Stomach (tissue), 9 donors: ENCODE data around the gene TRIM41. TPM values are rescaled to one million over a fixed set of nuclear protein-coding genes. Genes with fewer than 3 reads are reported as not detected.

Experiments used
- DNase-seq, 2 donors: peaks; one replicate each; pipeline versions ENCODE4 v3.0.0 to v3.0.0-alpha.2; 2013 to 2019
- H3K27ac ChIP-seq, 5 donors: fragments of 200-600 bp in 4 of 5; sonication (generic) in 4 of 5; one replicate each; pipeline ENCODE4 v1.5.1; 2013 to 2019; ENCODE audit warnings: mild to moderate bottlenecking in 1 of 5, moderate library complexity in 1 of 5
- H3K27me3 ChIP-seq, 3 donors: fragments of 200-600 bp; sonication (generic); one replicate each; pipeline ENCODE4 v1.5.1; 2017 to 2019; ENCODE audit warnings: mixed run types in 1 of 3
- H3K36me3 ChIP-seq, 4 donors: fragments of 200-600 bp; sonication (generic); 1 replicate in 3 of 4; 2 replicates in 1 of 4; pipeline ENCODE4 v1.5.1; 2016 to 2019
- H3K4me1 ChIP-seq, 4 donors: fragments of 200-600 bp; sonication (generic); one replicate each; pipeline ENCODE4 v1.5.1; 2016 to 2019
- H3K4me3 ChIP-seq, 4 donors: fragments of 200-600 bp; sonication (generic) in 3 of 4; one replicate each; pipeline ENCODE4 v1.5.1; 2016 to 2019; ENCODE audit warnings: mild to moderate bottlenecking in 1 of 4
- H3K9me3 ChIP-seq, 4 donors: fragments of 200-600 bp; sonication (generic); one replicate each; pipeline ENCODE4 v1.5.1; 2016 to 2019
- CTCF ChIP-seq, 7 experiments: fragments of 450-650 bp in 4 of 7; fragments of 200-600 bp in 3 of 7; sonication (generic) in 3 of 7; IDR thresholded peaks; one replicate each; pipeline ENCODE4 v1.5.1; 2016 to 2019; ENCODE audit warnings: antibody characterized with exemption in 7 of 7, control low read depth in 2 of 7, mild to moderate bottlenecking in 1 of 7
- EP300 ChIP-seq: sonication (generic); formaldehyde crosslinking; IDR thresholded peaks from one replicate; pipeline ENCODE4 v1.6.1; 2017; ENCODE audit warnings: antibody characterized with exemption
- POLR2A ChIP-seq, 4 donors: fragments of 450-650 bp; IDR thresholded peaks; one replicate each; pipeline ENCODE4 v1.6.1; 2016; ENCODE audit warnings: antibody characterized with exemption in 4 of 4, control low read depth in 2 of 4, mild to moderate bottlenecking in 1 of 4, moderate library complexity in 1 of 4
- POLR2AphosphoS5 ChIP-seq, 3 donors: sonication (generic); formaldehyde crosslinking; IDR thresholded peaks; one replicate each; pipeline ENCODE4 v1.6.1; 2016; ENCODE audit warnings: antibody characterized with exemption in 3 of 3
- WGBS, 5 donors: extraction: QIAGEN DNeasy Blood & Tissue Kit in 3 of 5; methylation state at CpG; one replicate each; pipeline versions ENCODE4 v1.1.5 to v1.1.7; 2013 to 2018; 5-methylcytosine and 5-hydroxymethylcytosine counted together
- intact Hi-C: fragments of 100-400 bp; cut with DNase I; formaldehyde crosslinking; loops from one replicate; pipeline ENCODE4 v1.15.1; 2023; ENCODE audit warnings: low total_unique reads
- polyA plus RNA-seq, 3 donors: library from polyadenylated mRNA; stranded (reverse); fragments of 200-250 nt; gene quantifications; one replicate each; pipeline ENCODE4 v1.2.3, GENCODE V29; 2013
- total RNA-seq, 5 donors: library from RNA; depleted of rRNA; stranded (reverse); fragments of >200 nt; gene quantifications; one replicate each; pipeline versions ENCODE4 v1.1.0 to v1.2.3, GENCODE V29; 2014 to 2016
- donor health status: healthy with polysubstance abuse.
- donor health status: Bipolar disorder and iron deficiency.
- donor health status: healthy.

TRIM41 gene
- total and polyA plus RNA-seq, 8 donors = 2.3 to 70.4 (median 16.0) TPM

- DNase-seq = peak in 1 of 2 donors; percentile 67
- intact Hi-C loops = no loop called here
- Histone ChIP-seq H3K9me3 (no peaks in the 10 kb centered on the region), H3K27ac (peak overlapping the region in 4 of 5 donors; percentile 12 to 90 (median 72)), H3K36me3 (no peaks in the 10 kb centered on the region), H3K4me1 (peaks cover 25 to 55% (median 38%) of the 10 kb centered on the region in 4 donors), H3K27me3 (peaks cover 0 to 30% (median 10%) of the 10 kb centered on the region in 3 donors), H3K4me3 (peak overlapping the region; percentile 63 to 77 (median 70))
- WGBS, 5 donors = 0 to 4% (median 2%) methylated on average over 22 to 67 of the region's 67 CpGs
- TF ChIP-seq POLR2A (IDR thresholded peaks at IDR 0.05) (no peak), POLR2AphosphoS5 (IDR thresholded peaks at IDR 0.05) (no peak)
Measured at GRCh38 chr5:181204113-181204825, 18.8 kb upstream of the TRIM41 start.

GRCh38 chr5:181204826-181205760, 18.0 kb upstream of the TRIM41 start, which contains the start of gene TRIM7:
TSS of gene TRIM7 (minus strand) at chr5:181205196. CDS start at chr5:181205110, 86 bp downstream.
- WGBS, 5 donors = 0 to 5% (median 2%) methylated on average over 28 to 94 of the region's 94 CpGs
- peak within 1 kb of the TSS; percentile 12 to 90 (median 75) for H3K27ac ChIP-seq
- H3K36me3 ChIP-seq = no peaks in the 10 kb centered on the region
- peaks cover 25 to 55% (median 38%) of the 10 kb centered on the region in 4 donors for H3K4me1 ChIP-seq
- no peak for TF ChIP-seq CTCF (IDR thresholded peaks at IDR 0.05)
- peak in 1 of 3 donors; percentile 42 for TF ChIP-seq POLR2AphosphoS5 (IDR thresholded peaks at IDR 0.05)
- TF ChIP-seq EP300 = no peak
- no peak for TF ChIP-seq POLR2A (IDR thresholded peaks at IDR 0.05)
- DNase-seq = peak; percentile 61 to 72
- intact Hi-C loops = no loop called here
- peaks cover 0 to 30% (median 10%) of the 10 kb centered on the region in 3 donors for H3K27me3 ChIP-seq
- peak within 1 kb of the TSS; percentile 63 to 77 (median 70) for H3K4me3 ChIP-seq
- no peaks in the 10 kb centered on the region for H3K9me3 ChIP-seq

- 8 to 18% (median 9%) methylated on average over 37 of the region's 37 CpGs for WGBS, 5 donors
- Histone ChIP-seq H3K4me1 (peaks cover 25 to 55% (median 38%) of the 10 kb centered on the region in 4 donors), H3K36me3 (no peaks in the 10 kb centered on the region), H3K27ac (peak overlapping the region in 4 of 5 donors; percentile 70 to 90 (median 81)), H3K4me3 (peak overlapping the region; percentile 63 to 77 (median 70)), H3K27me3 (peaks cover 0 to 30% (median 10%) of the 10 kb centered on the region in 3 donors), H3K9me3 (no peaks in the 10 kb centered on the region)
- peak in 1 of 2 donors; percentile 60 for DNase-seq
- intact Hi-C loops = no loop called here
- no peak for TF ChIP-seq POLR2A (IDR thresholded peaks at IDR 0.05)
- TF ChIP-seq EP300 = no peak
- TF ChIP-seq CTCF (IDR thresholded peaks at IDR 0.05) = no peak
- no peak for TF ChIP-seq POLR2AphosphoS5 (IDR thresholded peaks at IDR 0.05)
Measured at GRCh38 chr5:181205761-181206649, 17.1 kb upstream of the TRIM41 start.

GRCh38 chr5:181207214-181207959, 15.7 kb upstream of the TRIM41 start:
- H3K4me1 ChIP-seq = peaks cover 25 to 55% (median 38%) of the 10 kb centered on the region in 4 donors
- 1 to 3% (median 1%) methylated on average over 36 of the region's 36 CpGs for WGBS, 5 donors
- intact Hi-C loops = no loop called here
- H3K27me3 ChIP-seq = peaks cover 0 to 30% (median 10%) of the 10 kb centered on the region in 3 donors
- no peaks in the 10 kb centered on the region for H3K9me3 ChIP-seq
- TF ChIP-seq CTCF (IDR thresholded peaks at IDR 0.05) (no peak), POLR2AphosphoS5 (IDR thresholded peaks at IDR 0.05) (peak in 2 of 3 donors; percentile 4 to 18)
- H3K27ac ChIP-seq = peak overlapping the region; percentile 61 to 90 (median 75)
- DNase-seq = peak; percentile 76 to 87
- no peaks in the 10 kb centered on the region for H3K36me3 ChIP-seq
- peak overlapping the region; percentile 63 to 77 (median 70) for H3K4me3 ChIP-seq
